Neural progenitor cell (in vitro differentiated cells): ENCODE data around the gene WIPF3. TPM values are rescaled to one million over a fixed set of nuclear protein-coding genes. Genes with fewer than 3 reads are reported as not detected.

Experiments used
- DNase-seq: peaks from one replicate; pipeline ENCODE4 v3.0.0-alpha.2; 2016; ENCODE audit warnings: low spot score
- H2AFZ ChIP-seq: fragments of 200-600 bp; sonication (generic); replicated peaks from 2 replicates; pipeline ENCODE4 v1.6.1; 2016; ENCODE audit warnings: antibody characterized with exemption
- H3F3A ChIP-seq: fragments of 200-600 bp; sonication (generic); 2 replicates; pipeline ENCODE4 v1.6.1; 2016; ENCODE audit warnings: antibody characterized with exemption, low read depth
- H3K27ac ChIP-seq: fragments of 200-600 bp; sonication (generic); 2 replicates; pipeline ENCODE4 v1.5.1; 2016; ENCODE audit warnings: mild to moderate bottlenecking
- H3K27me3 ChIP-seq: fragments of 200-600 bp; sonication (generic); 2 replicates; pipeline ENCODE4 v1.6.1; 2016; ENCODE audit warnings: mild to moderate bottlenecking, moderate library complexity
- H3K36me3 ChIP-seq: fragments of 200-600 bp; sonication (generic); 2 replicates; pipeline ENCODE4 v1.5.1; 2016
- H3K4me1 ChIP-seq: fragments of 200-600 bp; sonication (generic); 2 replicates; pipeline ENCODE4 v1.6.1; 2016; ENCODE audit warnings: mixed run types
- H3K4me2 ChIP-seq: fragments of 200-600 bp; sonication (generic); 2 replicates; pipeline ENCODE4 v1.6.1; 2016
- H3K4me3 ChIP-seq: fragments of 200-600 bp; sonication (generic); 2 replicates; pipeline ENCODE4 v1.5.1; 2016
- H3K79me2 ChIP-seq: fragments of 200-600 bp; sonication (generic); 2 replicates; pipeline ENCODE4 v1.6.1; 2016; ENCODE audit warnings: low read depth
- H3K9ac ChIP-seq: fragments of 200-600 bp; sonication (generic); 2 replicates; pipeline ENCODE4 v1.6.1; 2016
- H3K9me3 ChIP-seq: fragments of 200-600 bp; sonication (generic); 2 replicates; pipeline ENCODE4 v1.5.1; 2016; ENCODE audit warnings: low read depth
- H4K20me1 ChIP-seq: fragments of 200-600 bp; sonication (generic); 2 replicates; pipeline ENCODE4 v1.6.1; 2016; ENCODE audit warnings: low read depth
- H3K27ac Mint-ChIP-seq: 3 replicates; pipeline ENCODE4 v1.8.0; 2021; ENCODE audit warnings: mixed read lengths
- H3K27me3 Mint-ChIP-seq: 2 replicates; pipeline ENCODE4 v1.8.0; 2022; ENCODE audit warnings: low read depth, mild to moderate bottlenecking, inconsistent platforms, moderate library complexity, mixed read lengths; ENCODE audit not compliant: insufficient read depth
- H3K36me3 Mint-ChIP-seq: 3 replicates; pipeline ENCODE4 v1.8.0; 2021; ENCODE audit warnings: mixed read lengths
- H3K4me1 Mint-ChIP-seq: 3 replicates; pipeline ENCODE4 v1.8.0; 2021; ENCODE audit warnings: mixed read lengths
- H3K4me3 Mint-ChIP-seq: 3 replicates; pipeline ENCODE4 v1.8.0; 2021; ENCODE audit warnings: mild to moderate bottlenecking, moderate library complexity, mixed read lengths
- H3K9me3 Mint-ChIP-seq: 3 replicates; pipeline ENCODE4 v1.8.0; 2020; ENCODE audit warnings: mixed read lengths
- EZH2 ChIP-seq: fragments of 200-600 bp; sonication (generic); IDR thresholded peaks from 2 replicates; pipeline ENCODE4 v1.6.1; 2017; ENCODE audit warnings: antibody characterized with exemption, mild to moderate bottlenecking, moderate library complexity
- EZH2phosphoT487 ChIP-seq: fragments of 200-600 bp; sonication (generic); IDR thresholded peaks from 2 replicates; pipeline ENCODE4 v1.6.1; 2017; ENCODE audit warnings: antibody characterized with exemption
- total RNA-seq: library from RNA; depleted of rRNA; stranded (reverse); fragments of >200 nt; gene quantifications from 2 replicates; pipeline ENCODE4 v1.2.3, GENCODE V29; 2015; ENCODE audit warnings: low replicate concordance
- TF ChIP-seq, protein P1 (sequence below): fragments of 200-600 bp; sonication (generic); IDR thresholded peaks from 2 replicates; pipeline ENCODE4 v1.5.1; 2017; ENCODE audit warnings: antibody characterized with exemption, mild to moderate bottlenecking

Gene WIPF3
- total RNA-seq, 1 donor from 2014 or later = 5.2 TPM

DNA sequence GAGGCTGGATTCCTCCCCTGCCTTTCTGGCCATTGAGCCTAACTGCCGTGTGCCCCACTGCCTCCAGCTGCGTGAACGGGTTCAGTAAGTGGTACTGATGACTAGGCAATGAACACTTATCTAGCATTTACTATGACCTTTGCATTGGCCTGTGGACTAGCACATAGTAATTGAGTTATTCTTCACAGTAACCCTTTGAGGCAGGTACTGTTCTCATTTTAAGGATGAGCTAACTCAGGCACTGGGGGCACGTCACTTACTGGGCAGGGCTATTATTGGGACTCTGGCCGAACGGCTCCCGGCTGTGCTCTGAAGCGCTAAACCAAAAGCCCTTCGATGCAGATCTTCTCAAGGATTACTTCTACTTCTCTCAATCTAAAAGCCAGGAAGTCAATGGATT is 38.3 kb downstream of the WIPF3 start:
- H3K4me1 Mint-ChIP-seq = peaks cover 30% of the 10 kb centered on the region

DNA sequence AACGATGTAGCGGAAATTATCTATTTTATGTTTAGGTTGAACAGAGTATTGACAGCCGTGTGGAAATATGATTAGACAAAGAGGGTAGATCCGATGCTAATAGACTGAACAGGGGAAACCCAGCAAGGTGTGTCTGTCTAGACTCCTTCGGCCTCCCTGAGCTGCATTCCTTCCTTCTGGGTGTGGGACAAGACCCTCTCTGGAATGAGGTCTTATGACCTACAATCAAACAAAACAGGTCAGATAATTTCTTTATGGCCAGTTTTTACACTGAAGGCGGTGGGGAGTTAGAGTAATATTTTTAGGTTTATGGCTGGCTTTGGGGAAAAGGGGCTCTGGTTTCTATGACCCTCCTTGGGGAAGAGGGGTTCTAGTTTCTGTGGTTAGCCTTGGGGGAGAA is 41.2 kb downstream of the WIPF3 start:
- H3K4me3 ChIP-seq = no peak overlapping the region
- Mint-ChIP-seq H3K36me3 (no peaks in the 10 kb centered on the region), H3K27ac (no peak overlapping the region), H3K4me3 (no peak overlapping the region), H3K9me3 (no peaks in the 10 kb centered on the region), H3K27me3 (peaks cover 4% of the 10 kb centered on the region), H3K4me1 (peaks cover 20% of the 10 kb centered on the region)
- no peaks in the 10 kb centered on the region for H3K9me3 ChIP-seq
- peaks cover 31% of the 10 kb centered on the region for H3K4me1 ChIP-seq
- no peaks in the 10 kb centered on the region for H3K27me3 ChIP-seq
- H3K4me2 ChIP-seq = no peak overlapping the region
- H3K27ac ChIP-seq = no peak overlapping the region
- TF ChIP-seq EZH2 = no peak
- no peak for TF ChIP-seq EZH2phosphoT487
- TF ChIP-seq, protein P1, sequence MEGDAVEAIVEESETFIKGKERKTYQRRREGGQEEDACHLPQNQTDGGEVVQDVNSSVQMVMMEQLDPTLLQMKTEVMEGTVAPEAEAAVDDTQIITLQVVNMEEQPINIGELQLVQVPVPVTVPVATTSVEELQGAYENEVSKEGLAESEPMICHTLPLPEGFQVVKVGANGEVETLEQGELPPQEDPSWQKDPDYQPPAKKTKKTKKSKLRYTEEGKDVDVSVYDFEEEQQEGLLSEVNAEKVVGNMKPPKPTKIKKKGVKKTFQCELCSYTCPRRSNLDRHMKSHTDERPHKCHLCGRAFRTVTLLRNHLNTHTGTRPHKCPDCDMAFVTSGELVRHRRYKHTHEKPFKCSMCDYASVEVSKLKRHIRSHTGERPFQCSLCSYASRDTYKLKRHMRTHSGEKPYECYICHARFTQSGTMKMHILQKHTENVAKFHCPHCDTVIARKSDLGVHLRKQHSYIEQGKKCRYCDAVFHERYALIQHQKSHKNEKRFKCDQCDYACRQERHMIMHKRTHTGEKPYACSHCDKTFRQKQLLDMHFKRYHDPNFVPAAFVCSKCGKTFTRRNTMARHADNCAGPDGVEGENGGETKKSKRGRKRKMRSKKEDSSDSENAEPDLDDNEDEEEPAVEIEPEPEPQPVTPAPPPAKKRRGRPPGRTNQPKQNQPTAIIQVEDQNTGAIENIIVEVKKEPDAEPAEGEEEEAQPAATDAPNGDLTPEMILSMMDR = no peak
- peaks cover 9% of the 10 kb centered on the region for H4K20me1 ChIP-seq
- no peak for DNase-seq
- no peak overlapping the region for H3K9ac ChIP-seq
- H3K36me3 ChIP-seq = no peaks in the 10 kb centered on the region
- no peak overlapping the region for H2AFZ ChIP-seq
- peaks cover 26% of the 10 kb centered on the region for H3F3A ChIP-seq
- H3K79me2 ChIP-seq = no peaks in the 10 kb centered on the region

More for the DNA sequence above, 38.3 kb downstream of the WIPF3 start:
- H3K79me2 ChIP-seq = no peaks in the 10 kb centered on the region
- DNase-seq = peak; percentile 32
- no peak overlapping the region for H3K9ac ChIP-seq
- no peaks in the 10 kb centered on the region for H3K9me3 Mint-ChIP-seq
- H4K20me1 ChIP-seq = peaks cover 9% of the 10 kb centered on the region
- H3K27me3 ChIP-seq = no peaks in the 10 kb centered on the region
- no peak overlapping the region for H3K4me3 ChIP-seq
- H3K4me1 ChIP-seq = peaks cover 46% of the 10 kb centered on the region
- no peaks in the 10 kb centered on the region for H3K36me3 ChIP-seq
- H3K9me3 ChIP-seq = no peaks in the 10 kb centered on the region
- no peak overlapping the region for H3K27ac Mint-ChIP-seq
- H3F3A ChIP-seq = peaks cover 29% of the 10 kb centered on the region
- H3K27me3 Mint-ChIP-seq = peaks cover 9% of the 10 kb centered on the region
- no peaks in the 10 kb centered on the region for H3K36me3 Mint-ChIP-seq
- TF ChIP-seq, protein P1 = no peak
- TF ChIP-seq EZH2 (no peak), EZH2phosphoT487 (no peak)
- H2AFZ ChIP-seq = no peak overlapping the region
- H3K4me2 ChIP-seq = peak overlapping the region; percentile 47
- no peak overlapping the region for H3K27ac ChIP-seq
- H3K4me3 Mint-ChIP-seq = no peak overlapping the region

DNA sequence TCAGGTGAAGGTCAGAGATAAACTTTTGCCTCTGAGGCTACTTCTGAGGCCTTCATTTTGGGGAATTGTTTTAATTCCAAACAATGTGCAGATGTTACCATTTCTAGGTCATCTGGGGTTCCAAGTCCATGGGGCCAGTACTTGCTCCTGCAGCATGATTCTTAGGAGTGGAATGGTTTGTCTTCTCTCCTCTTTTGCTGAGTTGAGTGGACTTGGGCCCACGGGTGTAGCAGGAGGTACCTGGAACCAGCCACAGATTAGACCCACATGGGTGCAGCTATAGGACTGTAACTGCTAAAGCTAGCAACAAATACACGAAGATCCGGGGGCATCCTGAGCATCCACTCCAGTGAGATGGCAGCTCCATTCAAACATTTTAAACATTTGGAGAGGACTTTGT is 41.6 kb downstream of the WIPF3 start:
- Histone ChIP-seq H3K36me3 (no peaks in the 10 kb centered on the region), H3K4me3 (no peak overlapping the region), H2AFZ (no peak overlapping the region), H3K27ac (no peak overlapping the region), H3K9ac (no peak overlapping the region), H3K27me3 (no peaks in the 10 kb centered on the region), H3K79me2 (no peaks in the 10 kb centered on the region), H3K4me2 (no peak overlapping the region), H3K4me1 (peaks cover 27% of the 10 kb centered on the region), H3K9me3 (no peaks in the 10 kb centered on the region), H3F3A (peaks cover 21% of the 10 kb centered on the region), H4K20me1 (peaks cover 9% of the 10 kb centered on the region)
- Mint-ChIP-seq H3K9me3 (no peaks in the 10 kb centered on the region), H3K4me3 (no peak overlapping the region), H3K27ac (no peak overlapping the region), H3K27me3 (peaks cover 4% of the 10 kb centered on the region), H3K36me3 (no peaks in the 10 kb centered on the region), H3K4me1 (peaks cover 16% of the 10 kb centered on the region)
- no peak for DNase-seq
- TF ChIP-seq EZH2 = no peak
- TF ChIP-seq, protein P1 = no peak
- TF ChIP-seq EZH2phosphoT487 = no peak
